HepG2 (cell line): Measurements from ENCODE around the gene RBM8A. TPM values are rescaled to one million over a fixed set of nuclear protein-coding genes. Genes with fewer than 3 reads are reported as not detected.

ENCODE experiments used
- MXI1 ChIP-seq: IDR thresholded peaks from 3 replicates; pipeline ENCODE4 v1.6.1; 2012; ENCODE audit warnings: low read depth, low read length, inconsistent platforms, borderline replicate concordance
- PITX1 ChIP-seq: sonication (generic); formaldehyde crosslinking; IDR thresholded peaks from 2 replicates; pipeline ENCODE4 v1.5.1; 2020; ENCODE audit warnings: mild to moderate bottlenecking, missing genetic modification reagents
- RAD21 ChIP-seq: fragments of 450-650 bp; formaldehyde crosslinking; IDR thresholded peaks from 2 replicates; pipeline ENCODE4 v1.5.0; 2020; ENCODE audit warnings: mild to moderate bottlenecking
- SSRP1 ChIP-seq: IDR thresholded peaks from 2 replicates; pipeline ENCODE4 v1.6.1; 2016; ENCODE audit warnings: control low read depth
- ZNF33B ChIP-seq: sonication (generic); formaldehyde crosslinking; IDR thresholded peaks from 2 replicates; pipeline ENCODE4 v1.5.1; 2020; ENCODE audit warnings: mild to moderate bottlenecking, missing genetic modification reagents
- ZNF614 ChIP-seq: IDR thresholded peaks from 2 replicates; pipeline ENCODE4 v1.6.1; 2018; ENCODE audit warnings: missing biosample characterization, missing genetic modification reagents, inconsistent platforms, borderline replicate concordance
- ZNF713 ChIP-seq: sonication (generic); formaldehyde crosslinking; IDR thresholded peaks from 2 replicates; pipeline ENCODE4 v1.4.0; 2020; ENCODE audit warnings: mild to moderate bottlenecking, missing genetic modification reagents
- ZSCAN20 ChIP-seq: sonication (generic); formaldehyde crosslinking; IDR thresholded peaks from 2 replicates; pipeline ENCODE4 v1.4.0; 2020; ENCODE audit warnings: missing genetic modification reagents, mild to moderate bottlenecking, borderline replicate concordance
- polyA plus RNA-seq, 8 experiments: library from polyadenylated mRNA; depleted of rRNA in 3 of 8; stranded (reverse) in 7 of 8; unstranded in 1 of 8; fragments of >200 nt; fragmentation: Illumina TruSeq in 4 of 8; extraction: Trizol in 4 of 8; gene quantifications; 2 replicates each; pipeline versions ENCODE4 v1.2.1 to v1.2.3, GENCODE V29; 2011 to 2016; ENCODE audit warnings: low read depth in 4 of 8, missing spikeins in 1 of 8, mixed read lengths in 1 of 8; ENCODE audit not compliant: insufficient read depth in 1 of 8
- total RNA-seq, 5 experiments: library from RNA; depleted of rRNA; stranded (reverse); fragments of >200 nt; fragmentation: Illumina TruSeq; extraction: Trizol; gene quantifications; 2 replicates each; pipeline ENCODE4 v1.2.3, GENCODE V29; 2016; ENCODE audit warnings: low read depth in 1 of 5
- TF ChIP-seq, protein P1 (sequence below): sonication (generic); formaldehyde crosslinking; IDR thresholded peaks from 2 replicates; pipeline ENCODE4 v1.8.0; 2022; ENCODE audit warnings: mild to moderate bottlenecking, missing genetic modification reagents
- TF ChIP-seq, protein P2 (sequence below), 2 experiments: sonication (generic) in 1 of 2; formaldehyde crosslinking in 1 of 2; IDR thresholded peaks; 2 replicates each; pipeline versions ENCODE4 v1.5.1 to v1.6.1; 2011 to 2020; ENCODE audit warnings: borderline replicate concordance in 1 of 2, low read depth in 1 of 2, low read length in 1 of 2, mild to moderate bottlenecking in 1 of 2, missing genetic modification reagents in 1 of 2, moderate library complexity in 1 of 2
- TF ChIP-seq, protein P3 (sequence below): sonication (generic); formaldehyde crosslinking; IDR thresholded peaks from 2 replicates; pipeline ENCODE4 v1.4.0; 2020; ENCODE audit warnings: missing genetic modification reagents
- TF ChIP-seq, protein P4 (sequence below): sonication (generic); formaldehyde crosslinking; IDR thresholded peaks from 2 replicates; pipeline ENCODE4 v1.5.0; 2020; ENCODE audit warnings: mild to moderate bottlenecking, missing genetic modification reagents
- TF ChIP-seq, protein P5 (sequence below): sonication (generic); formaldehyde crosslinking; IDR thresholded peaks from 2 replicates; pipeline ENCODE4 v1.4.0; 2020; ENCODE audit warnings: missing genetic modification reagents
- TF ChIP-seq, protein P6 (sequence below): sonication (generic); formaldehyde crosslinking; IDR thresholded peaks from 2 replicates; pipeline ENCODE4 v1.8.0; 2022; ENCODE audit warnings: mild to moderate bottlenecking, missing genetic modification reagents; ENCODE audit not compliant: insufficient replicate concordance

Gene RBM8A
- total and polyA plus RNA-seq, 2 of the 13 experiments (the other 11 are each of a cell fraction or from before 2014, with no cell fraction given), result 106 to 162 TPM

DNA sequence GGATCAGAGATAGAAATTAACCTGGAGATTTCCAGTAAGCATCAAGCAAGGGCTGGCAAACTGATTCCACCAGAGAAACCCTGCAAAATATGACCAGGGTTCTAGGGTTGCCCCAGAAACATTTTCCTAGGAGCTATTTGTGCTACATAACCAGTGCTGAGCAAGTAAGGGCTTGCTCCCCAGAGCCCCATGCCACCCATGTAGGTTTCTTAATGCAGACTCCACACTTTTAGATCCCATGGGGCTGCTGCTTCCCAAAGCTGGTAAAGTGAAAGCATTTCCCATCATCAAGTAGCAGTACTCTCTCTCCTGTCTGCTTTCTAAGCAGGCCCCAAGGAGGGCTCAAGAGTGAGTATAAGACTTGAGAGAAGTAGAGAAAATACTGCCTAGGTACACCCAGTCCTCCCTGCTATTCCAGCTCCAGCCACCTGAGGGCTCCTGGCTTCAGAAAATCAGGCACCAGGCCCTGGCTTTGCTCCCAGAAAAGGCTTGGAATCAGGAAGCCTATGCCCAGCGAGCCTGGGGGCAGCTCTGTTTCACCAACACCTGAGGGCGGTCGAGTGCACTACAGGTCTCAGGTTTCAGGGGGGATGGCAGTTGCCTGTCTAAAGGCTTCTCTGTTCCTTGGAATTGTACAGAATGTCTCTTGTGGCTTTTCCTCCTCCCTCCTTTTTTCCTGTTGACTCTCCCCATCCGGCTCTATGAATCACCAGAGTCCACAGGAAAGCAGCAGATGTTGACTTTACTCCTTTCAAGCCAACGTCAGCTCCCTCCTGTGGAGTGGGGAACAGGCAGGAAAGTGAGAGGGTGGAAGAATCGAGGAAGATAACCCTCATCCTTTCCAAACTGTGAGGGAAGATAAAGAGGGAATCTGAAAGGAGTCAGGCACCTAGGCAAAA lies 35.4 kb downstream of the RBM8A start (continued):
- TF ChIP-seq MXI1, result peak; percentile 81; the same call in 1 of the 3 replicates
- TF ChIP-seq, protein P1, sequence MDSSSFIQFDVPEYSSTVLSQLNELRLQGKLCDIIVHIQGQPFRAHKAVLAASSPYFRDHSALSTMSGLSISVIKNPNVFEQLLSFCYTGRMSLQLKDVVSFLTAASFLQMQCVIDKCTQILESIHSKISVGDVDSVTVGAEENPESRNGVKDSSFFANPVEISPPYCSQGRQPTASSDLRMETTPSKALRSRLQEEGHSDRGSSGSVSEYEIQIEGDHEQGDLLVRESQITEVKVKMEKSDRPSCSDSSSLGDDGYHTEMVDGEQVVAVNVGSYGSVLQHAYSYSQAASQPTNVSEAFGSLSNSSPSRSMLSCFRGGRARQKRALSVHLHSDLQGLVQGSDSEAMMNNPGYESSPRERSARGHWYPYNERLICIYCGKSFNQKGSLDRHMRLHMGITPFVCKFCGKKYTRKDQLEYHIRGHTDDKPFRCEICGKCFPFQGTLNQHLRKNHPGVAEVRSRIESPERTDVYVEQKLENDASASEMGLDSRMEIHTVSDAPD (CRISPR knock-in tag), result 0 out of 2 replicates have a peak, but pooled peaks have one; percentile 53
- 0 out of 2 replicates have a peak, but pooled peaks have one; percentile 28 for TF ChIP-seq ZSCAN20 (CRISPR knock-in tag)
- no peak for TF ChIP-seq SSRP1 (CRISPR knock-in tag)
- TF ChIP-seq, protein P2, sequence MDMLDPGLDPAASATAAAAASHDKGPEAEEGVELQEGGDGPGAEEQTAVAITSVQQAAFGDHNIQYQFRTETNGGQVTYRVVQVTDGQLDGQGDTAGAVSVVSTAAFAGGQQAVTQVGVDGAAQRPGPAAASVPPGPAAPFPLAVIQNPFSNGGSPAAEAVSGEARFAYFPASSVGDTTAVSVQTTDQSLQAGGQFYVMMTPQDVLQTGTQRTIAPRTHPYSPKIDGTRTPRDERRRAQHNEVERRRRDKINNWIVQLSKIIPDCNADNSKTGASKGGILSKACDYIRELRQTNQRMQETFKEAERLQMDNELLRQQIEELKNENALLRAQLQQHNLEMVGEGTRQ (IDR thresholded peaks at IDR 0.05; ENCODE audit: low read depth, low read length), result no peak
- TF ChIP-seq, protein P2 (CRISPR knock-in tag; IDR thresholded peaks at IDR 0.05; ENCODE audit: borderline replicate concordance), result no peak
- TF ChIP-seq ZNF33B (CRISPR knock-in tag), result no peak
- peak; percentile 50; the same call in 1 of the 2 replicates for TF ChIP-seq PITX1 (CRISPR knock-in tag)
- TF ChIP-seq, protein P3, sequence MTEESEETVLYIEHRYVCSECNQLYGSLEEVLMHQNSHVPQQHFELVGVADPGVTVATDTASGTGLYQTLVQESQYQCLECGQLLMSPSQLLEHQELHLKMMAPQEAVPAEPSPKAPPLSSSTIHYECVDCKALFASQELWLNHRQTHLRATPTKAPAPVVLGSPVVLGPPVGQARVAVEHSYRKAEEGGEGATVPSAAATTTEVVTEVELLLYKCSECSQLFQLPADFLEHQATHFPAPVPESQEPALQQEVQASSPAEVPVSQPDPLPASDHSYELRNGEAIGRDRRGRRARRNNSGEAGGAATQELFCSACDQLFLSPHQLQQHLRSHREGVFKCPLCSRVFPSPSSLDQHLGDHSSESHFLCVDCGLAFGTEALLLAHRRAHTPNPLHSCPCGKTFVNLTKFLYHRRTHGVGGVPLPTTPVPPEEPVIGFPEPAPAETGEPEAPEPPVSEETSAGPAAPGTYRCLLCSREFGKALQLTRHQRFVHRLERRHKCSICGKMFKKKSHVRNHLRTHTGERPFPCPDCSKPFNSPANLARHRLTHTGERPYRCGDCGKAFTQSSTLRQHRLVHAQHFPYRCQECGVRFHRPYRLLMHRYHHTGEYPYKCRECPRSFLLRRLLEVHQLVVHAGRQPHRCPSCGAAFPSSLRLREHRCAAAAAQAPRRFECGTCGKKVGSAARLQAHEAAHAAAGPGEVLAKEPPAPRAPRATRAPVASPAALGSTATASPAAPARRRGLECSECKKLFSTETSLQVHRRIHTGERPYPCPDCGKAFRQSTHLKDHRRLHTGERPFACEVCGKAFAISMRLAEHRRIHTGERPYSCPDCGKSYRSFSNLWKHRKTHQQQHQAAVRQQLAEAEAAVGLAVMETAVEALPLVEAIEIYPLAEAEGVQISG (CRISPR knock-in tag), result peak; percentile 81
- TF ChIP-seq ZNF614 (CRISPR knock-in tag), result peak; percentile 73
- TF ChIP-seq, protein P4, sequence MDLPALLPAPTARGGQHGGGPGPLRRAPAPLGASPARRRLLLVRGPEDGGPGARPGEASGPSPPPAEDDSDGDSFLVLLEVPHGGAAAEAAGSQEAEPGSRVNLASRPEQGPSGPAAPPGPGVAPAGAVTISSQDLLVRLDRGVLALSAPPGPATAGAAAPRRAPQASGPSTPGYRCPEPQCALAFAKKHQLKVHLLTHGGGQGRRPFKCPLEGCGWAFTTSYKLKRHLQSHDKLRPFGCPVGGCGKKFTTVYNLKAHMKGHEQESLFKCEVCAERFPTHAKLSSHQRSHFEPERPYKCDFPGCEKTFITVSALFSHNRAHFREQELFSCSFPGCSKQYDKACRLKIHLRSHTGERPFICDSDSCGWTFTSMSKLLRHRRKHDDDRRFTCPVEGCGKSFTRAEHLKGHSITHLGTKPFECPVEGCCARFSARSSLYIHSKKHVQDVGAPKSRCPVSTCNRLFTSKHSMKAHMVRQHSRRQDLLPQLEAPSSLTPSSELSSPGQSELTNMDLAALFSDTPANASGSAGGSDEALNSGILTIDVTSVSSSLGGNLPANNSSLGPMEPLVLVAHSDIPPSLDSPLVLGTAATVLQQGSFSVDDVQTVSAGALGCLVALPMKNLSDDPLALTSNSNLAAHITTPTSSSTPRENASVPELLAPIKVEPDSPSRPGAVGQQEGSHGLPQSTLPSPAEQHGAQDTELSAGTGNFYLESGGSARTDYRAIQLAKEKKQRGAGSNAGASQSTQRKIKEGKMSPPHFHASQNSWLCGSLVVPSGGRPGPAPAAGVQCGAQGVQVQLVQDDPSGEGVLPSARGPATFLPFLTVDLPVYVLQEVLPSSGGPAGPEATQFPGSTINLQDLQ (CRISPR knock-in tag), result no peak
- TF ChIP-seq, protein P5, sequence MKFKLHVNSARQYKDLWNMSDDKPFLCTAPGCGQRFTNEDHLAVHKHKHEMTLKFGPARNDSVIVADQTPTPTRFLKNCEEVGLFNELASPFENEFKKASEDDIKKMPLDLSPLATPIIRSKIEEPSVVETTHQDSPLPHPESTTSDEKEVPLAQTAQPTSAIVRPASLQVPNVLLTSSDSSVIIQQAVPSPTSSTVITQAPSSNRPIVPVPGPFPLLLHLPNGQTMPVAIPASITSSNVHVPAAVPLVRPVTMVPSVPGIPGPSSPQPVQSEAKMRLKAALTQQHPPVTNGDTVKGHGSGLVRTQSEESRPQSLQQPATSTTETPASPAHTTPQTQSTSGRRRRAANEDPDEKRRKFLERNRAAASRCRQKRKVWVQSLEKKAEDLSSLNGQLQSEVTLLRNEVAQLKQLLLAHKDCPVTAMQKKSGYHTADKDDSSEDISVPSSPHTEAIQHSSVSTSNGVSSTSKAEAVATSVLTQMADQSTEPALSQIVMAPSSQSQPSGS (CRISPR knock-in tag), result peak; percentile 44; the same call in 1 of the 2 replicates
- no peak for TF ChIP-seq ZNF713 (CRISPR knock-in tag)
- TF ChIP-seq, protein P6, sequence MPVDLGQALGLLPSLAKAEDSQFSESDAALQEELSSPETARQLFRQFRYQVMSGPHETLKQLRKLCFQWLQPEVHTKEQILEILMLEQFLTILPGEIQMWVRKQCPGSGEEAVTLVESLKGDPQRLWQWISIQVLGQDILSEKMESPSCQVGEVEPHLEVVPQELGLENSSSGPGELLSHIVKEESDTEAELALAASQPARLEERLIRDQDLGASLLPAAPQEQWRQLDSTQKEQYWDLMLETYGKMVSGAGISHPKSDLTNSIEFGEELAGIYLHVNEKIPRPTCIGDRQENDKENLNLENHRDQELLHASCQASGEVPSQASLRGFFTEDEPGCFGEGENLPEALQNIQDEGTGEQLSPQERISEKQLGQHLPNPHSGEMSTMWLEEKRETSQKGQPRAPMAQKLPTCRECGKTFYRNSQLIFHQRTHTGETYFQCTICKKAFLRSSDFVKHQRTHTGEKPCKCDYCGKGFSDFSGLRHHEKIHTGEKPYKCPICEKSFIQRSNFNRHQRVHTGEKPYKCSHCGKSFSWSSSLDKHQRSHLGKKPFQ (CRISPR knock-in tag), result peak; percentile 15
- TF ChIP-seq RAD21 (CRISPR knock-in tag), result peak; percentile 99
